ENCODE data around the gene SMAP2.

Gene SMAP2

DNA sequence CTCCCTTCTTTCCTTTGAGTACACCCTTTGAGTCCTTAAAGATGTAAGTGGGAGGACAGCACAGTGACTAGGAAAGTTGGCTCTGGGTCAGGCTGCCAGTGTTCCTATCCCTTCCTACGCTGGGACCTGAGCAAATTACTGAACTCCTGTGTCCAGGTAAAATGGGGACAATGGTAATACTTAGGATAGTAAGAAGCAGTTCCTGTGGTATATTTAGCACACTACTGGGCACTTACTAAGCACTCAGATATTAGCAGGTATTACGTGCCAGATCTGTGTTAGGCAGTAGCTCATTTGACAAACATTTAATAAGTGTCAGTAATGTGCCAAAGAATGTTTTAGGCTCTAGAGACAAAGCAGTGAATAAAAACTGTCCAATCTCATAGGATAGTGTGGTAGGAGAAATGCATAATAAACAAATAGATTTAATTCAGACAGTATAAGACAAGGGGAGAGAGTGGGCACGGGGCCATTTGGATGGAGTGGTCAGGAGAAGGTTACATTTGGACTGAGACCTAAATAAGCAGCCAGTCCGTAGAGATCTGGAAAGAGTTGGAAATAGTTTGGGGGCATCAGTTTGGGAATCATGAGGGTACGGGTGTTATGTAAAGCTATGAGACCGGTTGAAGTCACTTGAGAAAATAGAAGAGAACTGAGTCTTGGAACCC lies 50.6 kb downstream of the SMAP2 start:
- peaks cover 72% of the 10 kb centered on the region for H3K4me1 Mint-ChIP-seq (ENCODE audit: low read depth)

GRCh38 chr1:40425198-40425597 lies 51.7 kb downstream of the SMAP2 start:
- intact Hi-C loops (cut with micrococcal nuclease) = no loop called here
- Mint-ChIP-seq H3K27ac (peak overlapping the region; percentile 89), H3K27me3 (no peaks in the 10 kb centered on the region), H3K36me3 (ENCODE audit: low read depth) (peaks cover 62% of the 10 kb centered on the region), H3K4me3 (no peak overlapping the region), H3K4me1 (ENCODE audit: low read depth) (peaks cover 61% of the 10 kb centered on the region), H3K9me3 (no peaks in the 10 kb centered on the region)

More for the DNA sequence above, 50.6 kb downstream of the SMAP2 start:
- H3K36me3 Mint-ChIP-seq (ENCODE audit: low read depth) = peaks cover 73% of the 10 kb centered on the region
- no peaks in the 10 kb centered on the region for H3K27me3 Mint-ChIP-seq
- intact Hi-C loops (cut with micrococcal nuclease) = no loop called here
- H3K4me3 Mint-ChIP-seq = no peak overlapping the region
- peak overlapping the region; percentile 89 for H3K27ac Mint-ChIP-seq
- no peaks in the 10 kb centered on the region for H3K9me3 Mint-ChIP-seq

GRCh38 chr1:40431385-40431784 lies 57.9 kb downstream of the SMAP2 start:
- Mint-ChIP-seq H3K36me3 (ENCODE audit: low read depth) (peaks cover 7% of the 10 kb centered on the region), H3K4me1 (ENCODE audit: low read depth) (peaks cover 23% of the 10 kb centered on the region), H3K27me3 (no peaks in the 10 kb centered on the region), H3K27ac (no peak overlapping the region), H3K4me3 (no peak overlapping the region), H3K9me3 (no peaks in the 10 kb centered on the region)
- intact Hi-C loops (cut with micrococcal nuclease) = no loop called here

GRCh38 chr1:40432644-40433390 lies 59.3 kb downstream of the SMAP2 start:
- H3K4me1 Mint-ChIP-seq (ENCODE audit: low read depth) = peaks cover 20% of the 10 kb centered on the region
- H3K4me3 Mint-ChIP-seq = no peak overlapping the region
- peak overlapping the region; percentile 22 for H3K27ac Mint-ChIP-seq
- no peaks in the 10 kb centered on the region for H3K27me3 Mint-ChIP-seq
- intact Hi-C loops (cut with micrococcal nuclease) = no loop called here
- H3K36me3 Mint-ChIP-seq (ENCODE audit: low read depth) = peaks cover 6% of the 10 kb centered on the region
- H3K9me3 Mint-ChIP-seq = no peaks in the 10 kb centered on the region

- H3K27me3 Mint-ChIP-seq = no peaks in the 10 kb centered on the region
- peaks cover 29% of the 10 kb centered on the region for H3K4me1 Mint-ChIP-seq (ENCODE audit: low read depth)
- no peak overlapping the region for H3K27ac Mint-ChIP-seq
- H3K36me3 Mint-ChIP-seq (ENCODE audit: low read depth) = peaks cover 6% of the 10 kb centered on the region
- H3K9me3 Mint-ChIP-seq = no peaks in the 10 kb centered on the region
- no peak overlapping the region for H3K4me3 Mint-ChIP-seq
- intact Hi-C loops (cut with micrococcal nuclease) = no loop called here
These were observed 61.9 kb downstream of the SMAP2 start for GRCh38 chr1:40435471-40435870.

GRCh38 chr1:40435876-40436275 lies 62.3 kb downstream of the SMAP2 start:
- peaks cover 6% of the 10 kb centered on the region for H3K36me3 Mint-ChIP-seq (ENCODE audit: low read depth)
- intact Hi-C loops (cut with micrococcal nuclease) = no loop called here
- no peaks in the 10 kb centered on the region for H3K27me3 Mint-ChIP-seq
- no peak overlapping the region for H3K27ac Mint-ChIP-seq
- no peaks in the 10 kb centered on the region for H3K9me3 Mint-ChIP-seq
- H3K4me1 Mint-ChIP-seq (ENCODE audit: low read depth) = peaks cover 29% of the 10 kb centered on the region
- no peak overlapping the region for H3K4me3 Mint-ChIP-seq

DNA sequence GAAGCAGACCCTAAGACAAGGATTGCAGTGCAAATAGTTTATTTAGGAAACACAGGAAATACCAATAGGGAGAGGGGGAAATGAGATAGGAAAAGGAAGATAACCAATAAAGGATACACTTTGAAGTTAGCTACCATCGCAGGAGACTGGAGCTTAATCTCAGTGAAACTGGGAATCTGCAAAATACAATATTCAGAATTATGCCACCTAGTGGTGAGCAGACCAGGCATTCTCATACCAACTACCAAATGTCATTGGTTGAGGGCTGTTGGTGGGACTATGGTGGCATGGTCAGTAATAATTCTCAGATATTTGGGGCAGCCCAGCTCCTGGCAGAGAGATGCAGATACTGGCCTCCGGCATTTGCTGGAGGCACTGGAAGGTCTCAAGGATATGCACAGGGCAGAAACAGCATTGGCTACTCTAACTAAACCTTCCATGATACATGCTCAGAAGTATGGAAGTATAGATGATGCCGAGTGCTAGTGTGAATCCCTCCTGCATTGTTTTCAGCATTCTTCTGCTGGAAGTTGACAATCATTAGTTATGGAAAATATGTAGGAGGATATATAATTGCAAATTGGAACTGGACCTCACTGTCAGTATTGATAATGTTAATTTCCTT lies 65.0 kb downstream of the SMAP2 start:
- H3K4me1 Mint-ChIP-seq (ENCODE audit: low read depth) = peaks cover 9% of the 10 kb centered on the region
- no peak overlapping the region for H3K4me3 Mint-ChIP-seq
- no peak overlapping the region for H3K27ac Mint-ChIP-seq
- H3K27me3 Mint-ChIP-seq = no peaks in the 10 kb centered on the region
- intact Hi-C loops (cut with micrococcal nuclease) = no loop called here
- no peaks in the 10 kb centered on the region for H3K9me3 Mint-ChIP-seq
- H3K36me3 Mint-ChIP-seq (ENCODE audit: low read depth) = peaks cover 6% of the 10 kb centered on the region

GRCh38 chr1:40439247-40439646 lies 65.7 kb downstream of the SMAP2 start:
- Mint-ChIP-seq H3K4me3 (no peak overlapping the region), H3K4me1 (ENCODE audit: low read depth) (peaks cover 9% of the 10 kb centered on the region), H3K36me3 (ENCODE audit: low read depth) (peaks cover 13% of the 10 kb centered on the region), H3K27me3 (no peaks in the 10 kb centered on the region), H3K9me3 (no peaks in the 10 kb centered on the region), H3K27ac (no peak overlapping the region)
- intact Hi-C loops (cut with micrococcal nuclease) = no loop called here

DNA sequence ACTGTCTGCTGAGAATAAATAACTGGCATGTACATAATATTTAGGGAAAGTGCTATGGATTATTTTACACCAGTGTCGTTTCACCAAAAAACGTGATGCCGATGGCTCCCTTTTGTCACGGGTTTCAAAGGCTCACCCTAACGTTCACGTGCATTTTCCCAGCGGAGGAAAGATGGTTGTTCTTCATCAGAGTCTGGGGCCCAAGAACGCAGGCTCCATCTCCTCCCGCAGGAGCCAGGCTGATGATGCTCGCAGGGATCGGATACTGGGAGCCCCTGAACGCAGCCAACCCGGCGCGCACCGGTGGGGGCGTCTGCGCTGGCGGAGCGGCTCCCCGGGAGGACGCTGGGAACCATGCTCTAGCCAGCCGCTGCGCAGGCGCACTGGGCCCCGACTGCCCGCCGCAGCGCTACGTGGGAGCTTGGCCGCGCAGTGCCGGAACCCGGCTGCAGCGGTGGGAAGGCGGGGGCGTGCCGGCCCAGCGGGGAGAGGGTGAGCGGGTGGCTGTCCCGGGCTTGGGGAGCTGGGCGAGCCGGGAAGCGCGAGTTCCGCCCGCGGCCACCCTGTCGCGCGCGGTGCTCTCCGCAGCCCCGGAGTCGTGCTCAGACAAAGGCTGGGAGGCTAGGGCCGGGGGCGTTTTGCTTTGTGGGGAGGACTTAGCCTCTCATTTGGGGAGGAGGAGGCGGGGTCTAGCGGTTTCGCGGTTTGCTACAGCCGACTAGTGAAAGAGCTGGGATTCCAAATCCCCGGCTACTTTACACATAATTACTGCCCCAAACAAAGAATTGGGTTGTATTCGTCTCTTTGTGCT lies 76.4 kb downstream of the SMAP2 start, which contains the start of gene ZFP69B:
Gene ZFP69B (plus strand): TSS at position 793 of the 811 bp plus-strand sequence. CDS start 486 bp downstream, outside the sequence.
- H3K27ac Mint-ChIP-seq = peak within 1 kb of the TSS; percentile 91
- no peaks in the 10 kb centered on the region for H3K27me3 Mint-ChIP-seq
- H3K4me1 Mint-ChIP-seq (ENCODE audit: low read depth) = peaks cover 17% of the 10 kb centered on the region
- H3K4me3 Mint-ChIP-seq = peak within 1 kb of the TSS; percentile 90
- peaks cover 47% of the 10 kb centered on the region for H3K36me3 Mint-ChIP-seq (ENCODE audit: low read depth)
- intact Hi-C loops (cut with micrococcal nuclease) = no loop called here
- peaks cover 56% of the 10 kb centered on the region for H3K9me3 Mint-ChIP-seq

DNA sequence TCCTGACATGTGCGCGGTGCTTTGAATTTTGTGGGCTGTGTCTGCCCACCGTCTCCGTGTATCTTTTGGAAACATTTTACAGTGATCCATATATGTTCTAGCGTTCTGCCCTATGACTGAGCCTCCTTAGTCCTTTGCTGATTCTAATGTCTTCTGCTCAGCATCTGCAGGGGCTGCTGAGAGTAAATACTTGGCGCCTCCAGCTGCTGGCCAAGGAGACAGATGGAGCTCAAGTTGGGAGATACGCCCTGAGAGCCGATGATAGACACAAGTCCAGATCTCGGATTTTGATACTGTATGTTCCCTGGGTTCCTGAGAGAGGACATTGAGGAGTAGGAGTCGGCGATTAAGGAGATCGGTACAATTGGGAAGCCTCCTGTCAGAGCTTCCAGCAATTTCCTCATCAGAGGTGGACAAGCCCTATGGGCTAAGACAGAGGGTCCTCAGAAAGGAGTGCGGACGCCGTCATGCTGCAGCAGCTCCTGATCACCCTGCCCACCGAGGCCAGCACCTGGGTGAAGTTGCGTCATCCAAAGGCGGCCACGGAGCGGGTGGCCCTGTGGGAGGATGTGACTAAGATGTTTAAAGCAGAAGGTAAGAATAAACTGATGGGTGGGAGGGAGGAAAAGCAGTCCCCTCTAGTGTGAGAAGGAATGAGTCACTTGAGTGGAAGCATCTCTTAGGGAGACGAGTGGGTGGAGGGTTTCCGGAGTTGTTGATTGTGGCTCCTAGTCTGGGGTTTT lies 77.1 kb downstream of the SMAP2 start:
- peaks cover 47% of the 10 kb centered on the region for H3K36me3 Mint-ChIP-seq (ENCODE audit: low read depth)
- intact Hi-C loops (cut with micrococcal nuclease) = no loop called here
- no peaks in the 10 kb centered on the region for H3K27me3 Mint-ChIP-seq
- peaks cover 17% of the 10 kb centered on the region for H3K4me1 Mint-ChIP-seq (ENCODE audit: low read depth)
- peak overlapping the region; percentile 90 for H3K4me3 Mint-ChIP-seq
- H3K27ac Mint-ChIP-seq = peak overlapping the region; percentile 91
- peaks cover 56% of the 10 kb centered on the region for H3K9me3 Mint-ChIP-seq

DNA sequence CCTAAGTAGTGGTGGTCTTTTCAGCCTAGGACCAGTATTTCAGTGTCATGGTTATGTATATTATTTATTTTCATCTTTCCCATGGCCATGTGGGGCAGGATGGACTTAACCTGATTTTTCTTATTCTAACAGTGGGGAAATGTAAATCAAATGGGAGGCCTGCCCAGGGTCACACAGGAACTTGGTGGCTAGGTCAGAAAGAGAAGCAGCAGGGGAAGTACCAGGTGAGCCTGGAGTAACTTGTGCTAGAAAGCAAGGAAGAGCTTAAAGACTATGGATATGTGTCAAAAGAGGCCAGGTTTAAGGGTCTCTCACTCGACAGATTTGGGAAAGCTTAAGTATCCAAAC lies 77.7 kb downstream of the SMAP2 start:
- Mint-ChIP-seq H3K27me3 (no peaks in the 10 kb centered on the region), H3K4me3 (no peak overlapping the region), H3K27ac (peak overlapping the region; percentile 91), H3K36me3 (ENCODE audit: low read depth) (peaks cover 48% of the 10 kb centered on the region), H3K9me3 (peaks cover 56% of the 10 kb centered on the region), H3K4me1 (ENCODE audit: low read depth) (peaks cover 17% of the 10 kb centered on the region)
- intact Hi-C loops (cut with micrococcal nuclease) = no loop called here

- no peaks in the 10 kb centered on the region for H3K27me3 Mint-ChIP-seq
- peaks cover 16% of the 10 kb centered on the region for H3K4me1 Mint-ChIP-seq (ENCODE audit: low read depth)
- peaks cover 84% of the 10 kb centered on the region for H3K36me3 Mint-ChIP-seq (ENCODE audit: low read depth)
- no peak overlapping the region for H3K4me3 Mint-ChIP-seq
- H3K27ac Mint-ChIP-seq = no peak overlapping the region
- H3K9me3 Mint-ChIP-seq = peaks cover 88% of the 10 kb centered on the region
- intact Hi-C loops (cut with micrococcal nuclease) = no loop called here
These were observed 81.3 kb downstream of the SMAP2 start for GRCh38 chr1:40454873-40455272.

DNA sequence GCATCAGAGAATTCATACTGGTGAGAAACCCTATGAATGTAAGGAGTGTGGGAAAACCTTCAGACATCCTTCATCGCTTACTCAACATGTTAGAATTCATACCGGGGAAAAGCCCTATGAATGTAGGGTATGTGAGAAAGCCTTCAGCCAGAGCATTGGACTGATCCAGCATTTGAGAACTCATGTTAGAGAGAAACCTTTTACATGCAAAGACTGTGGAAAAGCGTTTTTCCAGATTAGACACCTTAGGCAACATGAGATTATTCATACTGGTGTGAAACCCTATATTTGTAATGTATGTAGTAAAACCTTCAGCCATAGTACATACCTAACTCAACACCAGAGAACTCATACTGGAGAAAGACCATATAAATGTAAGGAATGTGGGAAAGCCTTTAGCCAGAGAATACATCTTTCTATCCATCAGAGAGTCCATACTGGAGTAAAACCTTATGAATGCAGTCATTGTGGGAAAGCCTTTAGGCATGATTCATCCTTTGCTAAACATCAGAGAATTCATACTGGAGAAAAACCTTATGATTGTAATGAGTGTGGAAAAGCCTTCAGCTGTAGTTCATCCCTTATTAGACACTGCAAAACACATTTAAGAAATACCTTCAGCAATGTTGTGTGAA lies 89.5 kb downstream of the SMAP2 start:
- no peaks in the 10 kb centered on the region for H3K4me1 Mint-ChIP-seq (ENCODE audit: low read depth)
- H3K9me3 Mint-ChIP-seq = peaks cover 85% of the 10 kb centered on the region
- intact Hi-C loops (cut with micrococcal nuclease) = loop anchor here (5.0 kb wide), 1 partner anchor 39 kb away; no protein-coding TSS in a partner anchor
- H3K36me3 Mint-ChIP-seq (ENCODE audit: low read depth) = peaks cover 64% of the 10 kb centered on the region
- no peak overlapping the region for H3K27ac Mint-ChIP-seq
- H3K27me3 Mint-ChIP-seq = no peaks in the 10 kb centered on the region
- no peak overlapping the region for H3K4me3 Mint-ChIP-seq

All from dendritic cell treated with granulocyte-macrophage colony-stimulating factor and Interleukin-4, amounts not matched to agents 40 ng/mL and 50 ng/mL, for 4 days (primary cell).